Smooth muscle cell (in vitro differentiated cells): ENCODE data around the gene PTPRM. TPM values are rescaled to one million over a fixed set of nuclear protein-coding genes. Genes with fewer than 3 reads are reported as not detected.

Experiments used
- DNase-seq: peaks from one replicate; lab custom pipeline; 2025; ENCODE audit not compliant: unreplicated experiment; lab: John Stamatoyannopoulos, UW
- H2AFZ ChIP-seq: fragments of 200-600 bp; sonication (generic); 2 replicates; pipeline ENCODE4 v1.6.0; 2016; ENCODE audit warnings: antibody characterized with exemption, low read depth, mild to moderate bottlenecking
- H3F3A ChIP-seq: fragments of 200-600 bp; sonication (generic); 2 replicates; pipeline ENCODE4 v1.6.0; 2017; ENCODE audit warnings: antibody characterized with exemption, low read depth
- H3K27ac ChIP-seq: fragments of 200-600 bp; sonication (generic); 2 replicates; pipeline ENCODE4 v1.5.1; 2016; ENCODE audit warnings: low read depth, mild to moderate bottlenecking
- H3K27me3 ChIP-seq: fragments of 200-600 bp; sonication (generic); 2 replicates; pipeline ENCODE4 v1.6.1; 2016; ENCODE audit warnings: low read depth, mild to moderate bottlenecking
- H3K36me3 ChIP-seq: fragments of 200-600 bp; sonication (generic); 2 replicates; pipeline ENCODE4 v1.5.1; 2016; ENCODE audit warnings: low read depth
- H3K4me1 ChIP-seq: fragments of 200-600 bp; sonication (generic); 2 replicates; pipeline ENCODE4 v1.5.1; 2016; ENCODE audit warnings: low read depth
- H3K4me2 ChIP-seq: fragments of 200-600 bp; sonication (generic); 2 replicates; pipeline ENCODE4 v1.6.0; 2016; ENCODE audit warnings: mild to moderate bottlenecking
- H3K4me3 ChIP-seq: fragments of 200-600 bp; sonication (generic); 2 replicates; pipeline ENCODE4 v1.5.1; 2016; ENCODE audit warnings: mild to moderate bottlenecking
- H3K79me2 ChIP-seq: fragments of 200-600 bp; sonication (generic); 2 replicates; pipeline ENCODE4 v1.6.0; 2016; ENCODE audit warnings: low read depth, mild to moderate bottlenecking
- H3K9ac ChIP-seq: fragments of 200-600 bp; sonication (generic); 2 replicates; pipeline ENCODE4 v1.6.0; 2016; ENCODE audit warnings: low read depth
- H3K9me3 ChIP-seq: fragments of 200-600 bp; sonication (generic); replicated peaks from 2 replicates; pipeline ENCODE4 v1.5.1; 2016; ENCODE audit warnings: low read depth
- H4K20me1 ChIP-seq: fragments of 200-600 bp; sonication (generic); 2 replicates; pipeline ENCODE4 v1.6.0; 2016; ENCODE audit warnings: low read depth
- CTCF ChIP-seq: fragments of 200-600 bp; sonication (generic); IDR thresholded peaks from 2 replicates; pipeline ENCODE4 v1.5.1; 2017; ENCODE audit warnings: borderline replicate concordance, mild to moderate bottlenecking, antibody characterized with exemption; ENCODE audit not compliant: insufficient read depth, poor library complexity, severe bottlenecking
- WGBS: methylation state at CpG from one replicate; pipeline ENCODE4 v1.1.7; 2016; ENCODE audit warnings: low lambda C conversion rate; 5-methylcytosine and 5-hydroxymethylcytosine counted together
- polyA plus RNA-seq: library from polyadenylated mRNA; unstranded; fragments of >200 nt; fragmentation: Nextera tagmentation; extraction: Ambion mirVana; gene quantifications from 2 replicates; pipeline ENCODE4 v1.2.1, GENCODE V29; 2016
- total RNA-seq: library from RNA; depleted of rRNA; stranded (reverse); fragments of >200 nt; gene quantifications from 2 replicates; pipeline ENCODE4 v1.2.3, GENCODE V29; 2014

PTPRM gene
- total and polyA plus RNA-seq, 2 experiments from 2014 or later, result 57.5 to 115 TPM

- Histone ChIP-seq H3K4me1 (no peaks in the 10 kb centered on the region), H3K4me2 (no peak overlapping the region), H3F3A (no peaks in the 10 kb centered on the region), H3K4me3 (no peak overlapping the region), H4K20me1 (peaks cover 4% of the 10 kb centered on the region), H3K36me3 (no peaks in the 10 kb centered on the region), H3K9me3 (no peaks in the 10 kb centered on the region), H3K9ac (no peak overlapping the region), H3K27ac (no peak overlapping the region), H3K27me3 (no peaks in the 10 kb centered on the region), H3K79me2 (no peaks in the 10 kb centered on the region), H2AFZ (no peak overlapping the region)
- no peak for TF ChIP-seq CTCF
- no peak for DNase-seq
- WGBS, result 79% methylated on average over 5 of the region's 5 CpGs
Observed at GRCh38 chr18:8329186-8329771, 762.2 kb downstream of the PTPRM start.

- DNase-seq, result no peak
- Histone ChIP-seq H2AFZ (no peak overlapping the region), H3K9me3 (no peaks in the 10 kb centered on the region), H3K4me1 (no peaks in the 10 kb centered on the region), H4K20me1 (peaks cover 4% of the 10 kb centered on the region), H3K36me3 (no peaks in the 10 kb centered on the region), H3F3A (no peaks in the 10 kb centered on the region), H3K9ac (no peak overlapping the region), H3K27me3 (no peaks in the 10 kb centered on the region), H3K79me2 (no peaks in the 10 kb centered on the region), H3K27ac (no peak overlapping the region), H3K4me2 (no peak overlapping the region), H3K4me3 (no peak overlapping the region)
- WGBS, result over 99% methylated on average over 10 of the region's 10 CpGs
- no peak for TF ChIP-seq CTCF
Observed at GRCh38 chr18:8330575-8330974, 763.5 kb downstream of the PTPRM start.

- H3K9ac ChIP-seq, result no peak overlapping the region
- no peaks in the 10 kb centered on the region for H3K27me3 ChIP-seq
- H3K36me3 ChIP-seq, result no peaks in the 10 kb centered on the region
- H3K27ac ChIP-seq, result no peak overlapping the region
- H3K4me2 ChIP-seq, result no peak overlapping the region
- 95% methylated on average over 4 of the region's 4 CpGs for WGBS
- H2AFZ ChIP-seq, result no peak overlapping the region
- H3K9me3 ChIP-seq, result no peaks in the 10 kb centered on the region
- H3K79me2 ChIP-seq, result no peaks in the 10 kb centered on the region
- TF ChIP-seq CTCF, result no peak
- DNase-seq, result no peak
- H3K4me1 ChIP-seq, result no peaks in the 10 kb centered on the region
- no peak overlapping the region for H3K4me3 ChIP-seq
- peaks cover 4% of the 10 kb centered on the region for H4K20me1 ChIP-seq
- no peaks in the 10 kb centered on the region for H3F3A ChIP-seq
Observed at GRCh38 chr18:8332286-8332685, 765.2 kb downstream of the PTPRM start.

- H4K20me1 ChIP-seq, result peaks cover 4% of the 10 kb centered on the region
- H3K27ac ChIP-seq, result no peak overlapping the region
- H3K4me2 ChIP-seq, result no peak overlapping the region
- no peaks in the 10 kb centered on the region for H3K79me2 ChIP-seq
- no peak for DNase-seq
- no peaks in the 10 kb centered on the region for H3K27me3 ChIP-seq
- WGBS, result 94% methylated on average over 1 of the region's 1 CpG
- no peak overlapping the region for H3K4me3 ChIP-seq
- no peak overlapping the region for H3K9ac ChIP-seq
- H3K36me3 ChIP-seq, result no peaks in the 10 kb centered on the region
- no peaks in the 10 kb centered on the region for H3K9me3 ChIP-seq
- no peaks in the 10 kb centered on the region for H3K4me1 ChIP-seq
- TF ChIP-seq CTCF, result no peak
- no peak overlapping the region for H2AFZ ChIP-seq
- H3F3A ChIP-seq, result no peaks in the 10 kb centered on the region
Observed at GRCh38 chr18:8333961-8334360, 766.8 kb downstream of the PTPRM start.
